ENCODE data around the gene GCK.

GCK gene

DNA sequence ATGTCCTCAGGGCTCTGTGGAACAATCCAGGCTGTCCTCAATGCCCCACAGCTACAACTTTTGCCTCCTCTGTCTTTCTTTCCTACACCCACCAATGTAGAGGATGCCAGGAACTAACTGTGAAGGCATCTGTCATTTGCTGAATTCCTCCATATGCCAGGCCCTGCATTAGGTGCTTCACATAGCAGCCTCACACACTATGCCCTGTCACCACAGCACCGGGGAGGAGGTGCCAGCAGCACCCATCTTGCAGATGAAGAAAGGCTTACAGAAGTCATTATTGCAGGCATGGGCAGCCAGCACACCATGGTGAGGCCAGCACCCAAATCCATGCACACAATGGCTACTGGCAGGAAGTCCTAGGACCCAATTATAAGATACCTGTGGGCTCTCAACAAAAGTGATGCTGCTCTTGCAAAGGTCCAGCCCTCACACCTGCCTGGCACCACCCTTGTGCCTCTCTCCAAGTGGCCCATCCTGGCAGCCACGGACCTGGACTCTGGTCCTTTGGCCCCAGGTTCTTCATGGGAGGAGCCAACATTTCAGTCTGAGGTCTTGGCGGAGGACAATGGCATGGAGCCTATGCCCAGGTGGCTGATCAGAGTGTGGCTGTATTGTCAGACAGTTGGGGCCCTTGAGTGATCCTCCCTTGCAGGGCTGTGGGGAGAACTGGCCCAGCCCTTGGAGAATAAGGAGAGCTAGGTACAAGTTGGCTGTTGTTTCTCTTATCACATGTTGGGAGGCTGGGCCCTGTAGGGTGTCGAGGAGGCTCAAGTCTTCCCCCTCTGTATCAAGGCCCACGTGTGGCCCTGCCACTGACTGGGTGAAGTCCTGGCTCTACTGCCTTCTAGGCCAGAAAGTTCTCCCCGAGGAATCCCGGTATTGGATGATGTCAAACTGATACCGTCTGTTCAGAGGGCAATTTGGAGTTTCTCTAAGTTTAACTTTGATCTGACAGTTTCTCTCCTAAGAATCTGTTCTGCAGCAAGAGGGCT lies 33.8 kb downstream of the GCK start:
- Histone ChIP-seq H2AK5ac (ENCODE audit: low read depth, low read length) (no peak overlapping the region), H2BK15ac (ENCODE audit: low read length) (no peak overlapping the region), H2AFZ (ENCODE audit: low read length) (no peak overlapping the region), H2BK5ac (ENCODE audit: low read length) (no peak overlapping the region), H3K14ac (ENCODE audit: low read length) (no peak overlapping the region), H3K4me1 (ENCODE audit: control insufficient read depth in 2 of 2, insufficient read depth in 1 of 2, low read depth in 1 of 2, low read length in 2 of 2) (peaks cover 0 to 6% of the 10 kb centered on the region in 2 donors), H4K91ac (ENCODE audit: low read depth, low read length, poor library complexity) (no peak overlapping the region), H3K27me3 (ENCODE audit: control insufficient read depth in 3 of 3, insufficient read depth in 3 of 3, low read depth in 1 of 3, low read length in 3 of 3) (peaks cover 0 to 82% (median 0%) of the 10 kb centered on the region in 3 experiments), H2BK120ac (ENCODE audit: low read depth, low read length) (no peak overlapping the region), H3K4me3 (ENCODE audit: low read length in 2 of 2) (no peak overlapping the region), H3K4ac (ENCODE audit: low read length) (no peak overlapping the region), H3K9ac (ENCODE audit: low read depth, low read length, poor library complexity) (no peak overlapping the region), H3K9me3 (replicated peaks in 1 of 2; ENCODE audit: control insufficient read depth in 2 of 2, insufficient read depth in 1 of 2, low read depth in 1 of 2, low read length in 2 of 2) (no peaks in the 10 kb centered on the region), H3K23ac (ENCODE audit: low read depth, low read length, poor library complexity) (peak overlapping the region; percentile 40), H3K27ac (replicated peaks; ENCODE audit: low read length) (no peak overlapping the region), H2BK12ac (ENCODE audit: low read length) (no peak overlapping the region), H3K18ac (ENCODE audit: low read length) (peak overlapping the region; percentile 22), H4K8ac (ENCODE audit: low read depth, low read length) (no peak overlapping the region), H3K36me3 (replicated peaks in 1 of 2; ENCODE audit: control insufficient read depth in 2 of 2, insufficient read depth in 2 of 2, low read length in 2 of 2) (no peaks in the 10 kb centered on the region), H3K79me1 (ENCODE audit: low read depth, low read length) (no peaks in the 10 kb centered on the region), H3K4me2 (ENCODE audit: insufficient read depth, low read length, poor library complexity, severe bottlenecking) (no peak overlapping the region)
- no CpG with 5 or more reads among the region's 8 CpGs for WGBS, 2 donors (ENCODE audit: extremely low coverage in 2 of 2, insufficient read length in 2 of 2, insufficient replicate concordance in 1 of 2)
- no peak for DNase-seq (ENCODE audit: low spot score)

DNA sequence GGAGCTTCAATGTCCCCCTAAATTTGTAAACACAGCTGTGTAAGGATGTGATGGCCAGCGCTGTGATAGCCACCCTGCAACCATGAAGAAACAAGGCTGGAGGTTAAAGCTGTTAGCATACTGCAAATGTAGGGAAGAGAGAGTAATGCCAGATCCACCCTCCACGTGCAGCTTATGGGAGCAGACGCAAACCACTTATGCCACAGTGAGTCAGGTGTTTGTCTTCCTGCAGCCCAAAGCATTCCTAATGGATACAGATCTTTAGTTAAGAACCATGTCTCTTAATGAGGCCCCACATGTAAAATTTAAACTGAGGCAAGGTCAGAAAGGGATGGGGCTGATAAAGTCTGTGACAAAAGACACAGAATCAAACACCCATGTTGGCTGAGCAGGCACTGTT lies 34.5 kb downstream of the GCK start:
- Histone ChIP-seq H3K9me3 (replicated peaks in 1 of 2; ENCODE audit: control insufficient read depth in 2 of 2, insufficient read depth in 1 of 2, low read depth in 1 of 2, low read length in 2 of 2) (no peaks in the 10 kb centered on the region), H3K4me1 (ENCODE audit: control insufficient read depth in 2 of 2, insufficient read depth in 1 of 2, low read depth in 1 of 2, low read length in 2 of 2) (peaks cover 0 to 6% of the 10 kb centered on the region in 2 donors), H2BK12ac (ENCODE audit: low read length) (no peak overlapping the region), H4K91ac (ENCODE audit: low read depth, low read length, poor library complexity) (no peak overlapping the region), H3K79me1 (ENCODE audit: low read depth, low read length) (no peaks in the 10 kb centered on the region), H3K18ac (ENCODE audit: low read length) (no peak overlapping the region), H3K4me3 (ENCODE audit: low read length in 2 of 2) (no peak overlapping the region), H3K27me3 (ENCODE audit: control insufficient read depth in 3 of 3, insufficient read depth in 3 of 3, low read depth in 1 of 3, low read length in 3 of 3) (peaks cover 0 to 82% (median 0%) of the 10 kb centered on the region in 3 experiments), H3K27ac (replicated peaks; ENCODE audit: low read length) (no peak overlapping the region), H3K14ac (ENCODE audit: low read length) (no peak overlapping the region), H2BK120ac (ENCODE audit: low read depth, low read length) (no peak overlapping the region), H2AFZ (ENCODE audit: low read length) (no peak overlapping the region), H3K36me3 (replicated peaks in 1 of 2; ENCODE audit: control insufficient read depth in 2 of 2, insufficient read depth in 2 of 2, low read length in 2 of 2) (no peaks in the 10 kb centered on the region), H3K4ac (ENCODE audit: low read length) (no peak overlapping the region), H2AK5ac (ENCODE audit: low read depth, low read length) (no peak overlapping the region), H2BK5ac (ENCODE audit: low read length) (no peak overlapping the region), H3K4me2 (ENCODE audit: insufficient read depth, low read length, poor library complexity, severe bottlenecking) (no peak overlapping the region), H3K9ac (ENCODE audit: low read depth, low read length, poor library complexity) (no peak overlapping the region), H4K8ac (ENCODE audit: low read depth, low read length) (no peak overlapping the region), H2BK15ac (ENCODE audit: low read length) (no peak overlapping the region), H3K23ac (ENCODE audit: low read depth, low read length, poor library complexity) (no peak overlapping the region)
- no CpG with 5 or more reads among the region's 3 CpGs for WGBS, 2 donors (ENCODE audit: extremely low coverage in 2 of 2, insufficient read length in 2 of 2, insufficient replicate concordance in 1 of 2)
- no peak for DNase-seq (ENCODE audit: low spot score)

DNA sequence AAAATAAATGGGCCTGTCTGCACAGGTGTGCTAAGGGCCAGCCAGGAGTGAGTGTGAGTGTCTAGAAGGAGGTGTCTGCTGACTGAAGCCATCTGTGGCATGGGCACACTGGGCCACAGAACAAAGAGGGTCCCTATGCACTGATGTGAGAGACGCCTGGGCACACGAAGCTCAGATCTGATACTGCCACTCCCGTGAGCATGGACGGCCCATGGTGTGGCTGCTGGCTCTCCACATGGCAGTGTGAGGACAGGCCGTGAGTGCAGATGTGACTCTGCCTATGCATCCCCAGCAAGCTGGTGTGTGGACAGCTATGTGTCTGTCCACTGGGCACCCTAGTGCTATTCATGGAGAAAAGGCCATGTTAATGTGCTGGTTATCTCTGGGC lies 35.3 kb downstream of the GCK start:
- Histone ChIP-seq H2BK5ac (ENCODE audit: low read length) (no peak overlapping the region), H3K4me2 (ENCODE audit: insufficient read depth, low read length, poor library complexity, severe bottlenecking) (no peak overlapping the region), H4K91ac (ENCODE audit: low read depth, low read length, poor library complexity) (no peak overlapping the region), H2BK15ac (ENCODE audit: low read length) (no peak overlapping the region), H3K27ac (replicated peaks; ENCODE audit: low read length) (no peak overlapping the region), H2AFZ (ENCODE audit: low read length) (no peak overlapping the region), H3K18ac (ENCODE audit: low read length) (peak overlapping the region; percentile 11), H2BK120ac (ENCODE audit: low read depth, low read length) (no peak overlapping the region), H3K4me1 (ENCODE audit: control insufficient read depth in 2 of 2, insufficient read depth in 1 of 2, low read depth in 1 of 2, low read length in 2 of 2) (peaks cover 0 to 6% of the 10 kb centered on the region in 2 donors), H4K8ac (ENCODE audit: low read depth, low read length) (peak overlapping the region; percentile 44), H2BK12ac (ENCODE audit: low read length) (no peak overlapping the region), H3K9ac (ENCODE audit: low read depth, low read length, poor library complexity) (peak overlapping the region; percentile 30), H3K9me3 (replicated peaks in 1 of 2; ENCODE audit: control insufficient read depth in 2 of 2, insufficient read depth in 1 of 2, low read depth in 1 of 2, low read length in 2 of 2) (no peaks in the 10 kb centered on the region), H3K23ac (ENCODE audit: low read depth, low read length, poor library complexity) (peak overlapping the region; percentile 60), H3K4ac (ENCODE audit: low read length) (no peak overlapping the region), H2AK5ac (ENCODE audit: low read depth, low read length) (no peak overlapping the region), H3K4me3 (ENCODE audit: low read length in 2 of 2) (no peak overlapping the region), H3K36me3 (replicated peaks in 1 of 2; ENCODE audit: control insufficient read depth in 2 of 2, insufficient read depth in 2 of 2, low read length in 2 of 2) (no peaks in the 10 kb centered on the region), H3K14ac (ENCODE audit: low read length) (no peak overlapping the region), H3K79me1 (ENCODE audit: low read depth, low read length) (no peaks in the 10 kb centered on the region), H3K27me3 (ENCODE audit: control insufficient read depth in 3 of 3, insufficient read depth in 3 of 3, low read depth in 1 of 3, low read length in 3 of 3) (peaks cover 0 to 82% (median 0%) of the 10 kb centered on the region in 3 experiments)
- no CpG with 5 or more reads among the region's 5 CpGs for WGBS, 2 donors (ENCODE audit: extremely low coverage in 2 of 2, insufficient read length in 2 of 2, insufficient replicate concordance in 1 of 2)
- no peak for DNase-seq (ENCODE audit: low spot score)

Measured in neuronal stem cell (in vitro differentiated cells).